GM12864 (cell line): ENCODE measurements around the gene PAX7.

Source experiments
- DNase-seq: peaks from one replicate; pipeline ENCODE4 v3.0.0-alpha.2; 2011; ENCODE audit warnings: low read depth
- H3K4me3 ChIP-seq: 2 replicates; pipeline ENCODE4 v1.5.1; 2011; ENCODE audit warnings: mild to moderate bottlenecking, low read depth, low read length, control low read depth
- CTCF ChIP-seq: IDR thresholded peaks from 2 replicates; pipeline ENCODE4 v1.5.1; 2011; ENCODE audit warnings: low read depth, mild to moderate bottlenecking, moderate library complexity, low read length, control low read depth, inconsistent platforms; ENCODE audit errors: missing control alignments

PAX7 gene

GRCh38 chr1:18619467-18619835, 11.2 kb upstream of the PAX7 start:
- no peak for TF ChIP-seq CTCF
- no peak overlapping the region for H3K4me3 ChIP-seq
- DNase-seq: no peak

- no peak for DNase-seq
- H3K4me3 ChIP-seq: no peak overlapping the region
- TF ChIP-seq CTCF: no peak
These were observed 2.1 kb upstream of the PAX7 start for GRCh38 chr1:18628511-18628910.

- DNase-seq: no peak
- TF ChIP-seq CTCF: no peak
- H3K4me3 ChIP-seq: no peak overlapping the region
These were observed 761 bp upstream of the PAX7 start for GRCh38 chr1:18629659-18630510.

GRCh38 chr1:18631496-18632217, 1.0 kb downstream of the PAX7 start:
- DNase-seq: no peak
- no peak for TF ChIP-seq CTCF
- no peak overlapping the region for H3K4me3 ChIP-seq

GRCh38 chr1:18632218-18632588, 1.6 kb downstream of the PAX7 start:
- H3K4me3 ChIP-seq: no peak overlapping the region
- no peak for DNase-seq
- TF ChIP-seq CTCF: no peak

GRCh38 chr1:18632783-18633421, 2.3 kb downstream of the PAX7 start:
- no peak for DNase-seq
- no peak overlapping the region for H3K4me3 ChIP-seq
- TF ChIP-seq CTCF: no peak
